GM06990 (cell line): ENCODE measurements around the gene GABPA.

ENCODE experiments used
- DNase-seq: peaks from one replicate; pipeline ENCODE4 v3.0.0-alpha.2; 2011; ENCODE audit not compliant: insufficient read length; ENCODE audit errors: extremely low read depth
- H3K27me3 ChIP-seq: replicated peaks from 2 replicates; pipeline ENCODE4 v1.6.0; 2011; ENCODE audit warnings: low read length; ENCODE audit not compliant: control insufficient read depth, insufficient read depth
- H3K36me3 ChIP-seq: 2 replicates; pipeline ENCODE4 v1.5.1; 2011; ENCODE audit warnings: low read length; ENCODE audit not compliant: control insufficient read depth, insufficient read depth
- H3K4me3 ChIP-seq: replicated peaks from 2 replicates; pipeline ENCODE4 v1.5.1; 2011; ENCODE audit warnings: low read depth, mild to moderate bottlenecking, control low read depth, low read length
- CTCF ChIP-seq: IDR thresholded peaks from 2 replicates; pipeline ENCODE4 v1.5.1; 2011; ENCODE audit warnings: low read length, control low read depth, mild to moderate bottlenecking, inconsistent platforms; ENCODE audit not compliant: insufficient read depth, poor library complexity, severe bottlenecking

Gene GABPA

GRCh38 chr21:25788677-25789076 lies 53.9 kb downstream of the GABPA start:
- TF ChIP-seq CTCF = no peak
- no peak for DNase-seq
- no peaks in the 10 kb centered on the region for H3K36me3 ChIP-seq
- H3K4me3 ChIP-seq = no peak overlapping the region
- no peaks in the 10 kb centered on the region for H3K27me3 ChIP-seq

GRCh38 chr21:25790122-25790877 lies 55.5 kb downstream of the GABPA start:
- H3K4me3 ChIP-seq = peak overlapping the region; percentile 33; the same call in 1 of the 2 replicates
- no peak for DNase-seq
- no peaks in the 10 kb centered on the region for H3K27me3 ChIP-seq
- no peaks in the 10 kb centered on the region for H3K36me3 ChIP-seq
- TF ChIP-seq CTCF = peak; percentile 39

GRCh38 chr21:25790878-25791204 lies 56.1 kb downstream of the GABPA start:
- H3K27me3 ChIP-seq = no peaks in the 10 kb centered on the region
- H3K4me3 ChIP-seq = no peak overlapping the region
- no peak for TF ChIP-seq CTCF
- no peaks in the 10 kb centered on the region for H3K36me3 ChIP-seq
- no peak for DNase-seq

- no peaks in the 10 kb centered on the region for H3K36me3 ChIP-seq
- TF ChIP-seq CTCF = no peak
- no peak overlapping the region for H3K4me3 ChIP-seq
- H3K27me3 ChIP-seq = no peaks in the 10 kb centered on the region
- no peak for DNase-seq
Measured at GRCh38 chr21:25791319-25791718, 56.5 kb downstream of the GABPA start.

- H3K4me3 ChIP-seq = no peak overlapping the region
- no peaks in the 10 kb centered on the region for H3K27me3 ChIP-seq
- peak; percentile 100 for TF ChIP-seq CTCF
- DNase-seq = peak; percentile 82
- no peaks in the 10 kb centered on the region for H3K36me3 ChIP-seq
Measured at GRCh38 chr21:25801217-25802014, 66.6 kb downstream of the GABPA start.
